ENCODE results near the gene PRR16. TPM values are rescaled to one million over a fixed set of nuclear protein-coding genes. Genes with fewer than 3 reads are reported as not detected.

The PRR16 gene
- total and polyA plus RNA-seq, 5 donors = 6.9 to 13.3 (median 7.5) TPM

- Histone ChIP-seq H3K4me1 (ENCODE audit: control insufficient read depth, insufficient read depth, low read length) (no peaks in the 10 kb centered on the region), H3K27me3 (ENCODE audit: control insufficient read depth, insufficient read depth) (no peaks in the 10 kb centered on the region), H3K27ac (ENCODE audit: low read length) (no peak overlapping the region), H3K9me3 (ENCODE audit: control insufficient read depth, low read length) (no peaks in the 10 kb centered on the region), H3K4me3 (ENCODE audit: low read length) (no peak overlapping the region)
- intact Hi-C loops (cut with DNase I) = no loop called here
- DNase-seq (peak in 2 of 3 donors; percentile 14 to 40), ATAC-seq (no peak)
- WGBS = 45% methylated on average over 5 of the region's 5 CpGs
These were observed 191.8 kb downstream of the PRR16 start for GRCh38 chr5:120655828-120656435.

GRCh38 chr5:120657104-120657503 is 193.0 kb downstream of the PRR16 start:
- Histone ChIP-seq H3K27me3 (ENCODE audit: control insufficient read depth, insufficient read depth) (no peaks in the 10 kb centered on the region), H3K4me3 (ENCODE audit: low read length) (no peak overlapping the region), H3K4me1 (ENCODE audit: control insufficient read depth, insufficient read depth, low read length) (no peaks in the 10 kb centered on the region), H3K9me3 (ENCODE audit: control insufficient read depth, low read length) (no peaks in the 10 kb centered on the region), H3K27ac (ENCODE audit: low read length) (no peak overlapping the region)
- no peak for DNase-seq
- ATAC-seq = no peak
- 22% methylated on average over 1 of the region's 1 CpG for WGBS
- intact Hi-C loops (cut with DNase I) = no loop called here

DNA sequence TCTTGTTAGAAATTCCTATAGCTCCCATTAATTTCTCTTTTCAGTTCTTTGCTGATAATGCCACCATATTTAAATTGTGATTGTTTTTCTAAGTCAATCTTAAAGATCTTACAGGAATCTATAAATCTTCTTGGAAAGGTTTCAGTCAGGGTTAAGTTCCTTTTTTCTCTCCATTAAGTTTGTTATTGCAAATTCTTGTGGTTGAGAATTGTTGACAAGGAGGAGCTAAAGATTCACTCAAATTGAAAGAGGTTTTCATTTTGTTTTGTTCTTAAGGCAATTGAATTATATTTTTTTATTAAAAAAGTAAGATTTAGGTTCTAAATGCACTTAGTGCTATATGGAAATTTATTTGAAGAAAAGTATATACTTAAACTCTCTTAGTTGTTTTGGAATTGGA is 213.4 kb downstream of the PRR16 start:
- H3K27me3 ChIP-seq (ENCODE audit: control insufficient read depth, insufficient read depth) = no peaks in the 10 kb centered on the region
- intact Hi-C loops (cut with DNase I) = no loop called here
- no peak overlapping the region for H3K4me3 ChIP-seq (ENCODE audit: low read length)
- DNase-seq = no peak
- no peak for ATAC-seq
- H3K27ac ChIP-seq (ENCODE audit: low read length) = no peak overlapping the region
- H3K4me1 ChIP-seq (ENCODE audit: control insufficient read depth, insufficient read depth, low read length) = no peaks in the 10 kb centered on the region
- no peaks in the 10 kb centered on the region for H3K9me3 ChIP-seq (ENCODE audit: control insufficient read depth, low read length)

DNA sequence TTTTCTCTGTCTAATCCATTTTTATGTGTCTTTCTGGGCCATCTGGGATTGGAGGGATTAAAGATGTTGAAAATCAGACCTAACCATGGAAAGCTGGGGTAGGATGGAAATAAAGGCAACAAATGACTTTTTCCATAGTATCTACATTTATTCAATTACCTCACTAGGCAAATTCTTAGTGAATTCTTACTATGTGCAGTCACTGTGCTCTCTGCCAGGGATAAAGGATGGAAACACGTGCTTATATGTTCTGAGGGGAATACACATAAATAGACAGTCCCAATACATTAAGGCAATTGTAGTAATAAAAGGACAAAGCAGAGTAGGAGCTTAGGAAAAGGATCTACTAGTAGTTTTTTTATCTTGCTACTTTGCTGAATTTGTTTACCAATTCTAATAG is 214.2 kb downstream of the PRR16 start:
- no peak for ATAC-seq
- Histone ChIP-seq H3K4me3 (ENCODE audit: low read length) (no peak overlapping the region), H3K27me3 (ENCODE audit: control insufficient read depth, insufficient read depth) (no peaks in the 10 kb centered on the region), H3K4me1 (ENCODE audit: control insufficient read depth, insufficient read depth, low read length) (no peaks in the 10 kb centered on the region), H3K27ac (ENCODE audit: low read length) (no peak overlapping the region), H3K9me3 (ENCODE audit: control insufficient read depth, low read length) (no peaks in the 10 kb centered on the region)
- intact Hi-C loops (cut with DNase I) = no loop called here
- DNase-seq = no peak
- WGBS = 37% methylated on average over 1 of the region's 1 CpG

GRCh38 chr5:120682851-120683250 is 218.8 kb downstream of the PRR16 start:
- Histone ChIP-seq H3K4me1 (ENCODE audit: control insufficient read depth, insufficient read depth, low read length) (no peaks in the 10 kb centered on the region), H3K9me3 (ENCODE audit: control insufficient read depth, low read length) (no peaks in the 10 kb centered on the region), H3K4me3 (ENCODE audit: low read length) (no peak overlapping the region), H3K27ac (ENCODE audit: low read length) (no peak overlapping the region), H3K27me3 (ENCODE audit: control insufficient read depth, insufficient read depth) (no peaks in the 10 kb centered on the region)
- 88% methylated on average over 2 of the region's 2 CpGs for WGBS
- intact Hi-C loops (cut with DNase I) = no loop called here
- ATAC-seq (no peak), DNase-seq (no peak)

DNA sequence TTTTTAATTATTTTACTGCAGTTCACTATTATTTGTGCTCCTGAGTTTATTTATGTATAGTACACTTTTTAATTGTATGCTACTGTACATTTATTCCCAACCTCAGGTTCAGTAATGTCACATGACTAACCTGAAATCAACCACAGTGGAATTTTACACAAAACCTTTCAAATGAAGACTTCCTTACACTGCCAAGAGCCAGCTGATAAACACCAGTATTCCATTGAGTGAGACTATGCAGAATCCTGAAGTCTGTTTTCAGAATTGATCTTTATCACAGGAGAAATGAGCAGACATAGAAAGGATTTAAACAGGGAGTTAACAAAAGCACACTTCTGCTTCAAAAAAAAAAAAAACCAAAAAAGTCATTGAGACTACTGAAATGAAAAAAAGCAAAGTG is 219.5 kb downstream of the PRR16 start:
- intact Hi-C loops (cut with DNase I) = no loop called here

DNA sequence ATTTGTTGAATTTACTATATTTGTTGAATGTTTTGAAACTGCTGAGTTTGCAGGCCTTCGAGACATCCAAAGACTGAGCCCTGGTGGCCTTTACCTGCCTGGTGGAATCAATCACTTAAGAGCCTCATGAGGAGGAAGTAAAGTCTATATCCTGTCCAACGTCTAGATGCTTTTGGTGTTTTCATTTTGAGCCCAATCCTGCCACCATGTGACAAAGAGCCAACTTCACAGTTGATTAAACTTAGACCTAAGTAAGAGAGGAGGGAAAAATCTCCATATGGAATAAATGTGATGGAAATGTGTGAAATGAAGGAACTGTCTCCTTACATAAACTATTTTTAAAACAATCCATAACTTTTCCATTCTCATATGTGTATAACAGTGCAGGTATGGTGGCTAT is 220.1 kb downstream of the PRR16 start:
- Histone ChIP-seq H3K27ac (ENCODE audit: low read length) (no peak overlapping the region), H3K4me3 (ENCODE audit: low read length) (no peak overlapping the region), H3K27me3 (ENCODE audit: control insufficient read depth, insufficient read depth) (no peaks in the 10 kb centered on the region), H3K9me3 (ENCODE audit: control insufficient read depth, low read length) (no peaks in the 10 kb centered on the region), H3K4me1 (ENCODE audit: control insufficient read depth, insufficient read depth, low read length) (no peaks in the 10 kb centered on the region)
- DNase-seq (no peak), ATAC-seq (no peak)
- 52% methylated on average over 2 of the region's 2 CpGs for WGBS
- intact Hi-C loops (cut with DNase I) = no loop called here

More for the DNA sequence above, 219.5 kb downstream of the PRR16 start:
- Histone ChIP-seq H3K9me3 (ENCODE audit: control insufficient read depth, low read length) (no peaks in the 10 kb centered on the region), H3K27me3 (ENCODE audit: control insufficient read depth, insufficient read depth) (no peaks in the 10 kb centered on the region), H3K4me1 (ENCODE audit: control insufficient read depth, insufficient read depth, low read length) (no peaks in the 10 kb centered on the region), H3K27ac (ENCODE audit: low read length) (no peak overlapping the region), H3K4me3 (ENCODE audit: low read length) (no peak overlapping the region)
- no peak for ATAC-seq
- no peak for DNase-seq

DNA sequence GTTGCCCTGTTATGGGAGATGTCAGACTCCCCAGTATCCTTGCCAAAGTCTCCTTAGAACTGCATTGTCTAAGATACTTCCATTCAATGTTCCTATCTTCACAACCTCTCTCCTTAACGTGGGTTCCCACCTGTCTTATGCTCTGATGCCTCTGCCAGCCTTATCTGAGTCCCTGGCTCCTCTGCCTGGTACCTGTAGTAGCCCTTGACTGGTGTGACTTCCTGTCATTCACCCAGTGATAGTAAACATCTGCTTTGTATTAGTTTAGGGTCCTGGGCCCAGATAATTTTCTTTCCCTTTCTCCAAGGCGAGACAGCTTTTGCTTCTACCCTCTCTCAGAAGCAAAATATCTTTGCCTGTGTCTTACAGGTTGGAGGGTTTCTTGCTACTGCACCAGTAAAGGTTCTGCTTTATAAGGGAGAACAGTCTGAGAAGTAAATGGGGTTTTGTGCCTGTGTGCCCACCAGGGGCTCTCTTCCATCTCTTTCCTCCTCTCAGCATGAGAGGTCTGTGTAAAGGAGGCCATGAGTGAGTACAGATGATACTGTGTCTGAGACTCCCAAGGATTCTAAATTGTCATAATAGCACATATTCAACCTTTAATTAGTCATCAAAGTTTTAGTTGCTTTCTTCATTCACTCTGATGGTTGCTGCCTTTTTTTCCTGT is 220.8 kb downstream of the PRR16 start:
- no peak overlapping the region for H3K4me3 ChIP-seq (ENCODE audit: low read length)
- H3K27ac ChIP-seq (ENCODE audit: low read length) = no peak overlapping the region
- intact Hi-C loops (cut with DNase I) = no loop called here
- no peaks in the 10 kb centered on the region for H3K4me1 ChIP-seq (ENCODE audit: control insufficient read depth, insufficient read depth, low read length)
- no peaks in the 10 kb centered on the region for H3K27me3 ChIP-seq (ENCODE audit: control insufficient read depth, insufficient read depth)
- H3K9me3 ChIP-seq (ENCODE audit: control insufficient read depth, low read length) = no peaks in the 10 kb centered on the region
- ATAC-seq = no peak
- no peak for DNase-seq
- WGBS = 61% methylated on average over 2 of the region's 2 CpGs

DNA sequence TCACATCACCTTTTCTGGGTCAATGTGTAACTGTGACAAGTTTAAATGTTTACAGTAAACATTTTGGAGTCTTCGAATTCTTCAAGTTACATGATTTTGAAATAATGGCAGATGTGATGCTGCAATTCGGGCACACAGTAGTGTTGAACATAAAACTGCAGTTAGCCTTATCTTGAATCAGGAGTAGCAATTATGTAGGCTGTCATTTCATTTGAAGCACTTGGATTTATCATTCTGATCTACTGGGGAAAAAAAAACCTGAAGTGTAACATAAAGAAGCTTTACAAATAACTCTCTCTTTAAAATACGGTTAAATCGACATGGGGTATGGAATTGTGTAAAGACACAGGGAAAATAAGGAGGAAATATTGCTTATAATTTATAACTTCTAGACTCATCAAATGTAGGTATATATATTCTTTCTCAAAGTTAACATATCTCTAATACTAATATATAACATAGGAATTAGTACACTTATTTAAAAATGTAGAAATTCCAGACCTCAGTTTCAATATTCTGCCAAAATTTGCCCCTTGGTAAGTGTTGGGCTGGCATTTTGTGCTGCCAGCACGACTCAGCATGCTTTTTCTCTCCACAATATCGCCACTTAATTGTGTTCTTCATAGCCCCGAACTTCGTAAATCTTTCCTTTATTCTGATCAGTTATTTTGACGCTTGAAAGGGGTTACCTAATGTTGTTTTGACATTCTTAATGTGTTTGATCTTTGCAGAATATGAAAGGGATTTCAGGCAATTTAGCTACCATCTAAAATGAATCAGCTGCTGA is 226.7 kb downstream of the PRR16 start:
- intact Hi-C loops (cut with DNase I) = no loop called here

GRCh38 chr5:120692325-120692724 is 228.2 kb downstream of the PRR16 start:
- 90% methylated on average over 2 of the region's 2 CpGs for WGBS
- DNase-seq (no peak), ATAC-seq (no peak)
- Histone ChIP-seq H3K4me3 (ENCODE audit: low read length) (no peak overlapping the region), H3K4me1 (ENCODE audit: control insufficient read depth, insufficient read depth, low read length) (no peaks in the 10 kb centered on the region), H3K9me3 (ENCODE audit: control insufficient read depth, low read length) (no peaks in the 10 kb centered on the region), H3K27ac (ENCODE audit: low read length) (no peak overlapping the region), H3K27me3 (ENCODE audit: control insufficient read depth, insufficient read depth) (no peaks in the 10 kb centered on the region)
- intact Hi-C loops (cut with DNase I) = no loop called here

More for the DNA sequence above, 226.7 kb downstream of the PRR16 start:
- DNase-seq (no peak), ATAC-seq (no peak)
- no peak overlapping the region for H3K4me3 ChIP-seq (ENCODE audit: low read length)
- no peak overlapping the region for H3K27ac ChIP-seq (ENCODE audit: low read length)
- no peaks in the 10 kb centered on the region for H3K4me1 ChIP-seq (ENCODE audit: control insufficient read depth, insufficient read depth, low read length)
- H3K27me3 ChIP-seq (ENCODE audit: control insufficient read depth, insufficient read depth) = no peaks in the 10 kb centered on the region
- no peaks in the 10 kb centered on the region for H3K9me3 ChIP-seq (ENCODE audit: control insufficient read depth, low read length)
- 74% methylated on average over 9 of the region's 9 CpGs for WGBS

DNA sequence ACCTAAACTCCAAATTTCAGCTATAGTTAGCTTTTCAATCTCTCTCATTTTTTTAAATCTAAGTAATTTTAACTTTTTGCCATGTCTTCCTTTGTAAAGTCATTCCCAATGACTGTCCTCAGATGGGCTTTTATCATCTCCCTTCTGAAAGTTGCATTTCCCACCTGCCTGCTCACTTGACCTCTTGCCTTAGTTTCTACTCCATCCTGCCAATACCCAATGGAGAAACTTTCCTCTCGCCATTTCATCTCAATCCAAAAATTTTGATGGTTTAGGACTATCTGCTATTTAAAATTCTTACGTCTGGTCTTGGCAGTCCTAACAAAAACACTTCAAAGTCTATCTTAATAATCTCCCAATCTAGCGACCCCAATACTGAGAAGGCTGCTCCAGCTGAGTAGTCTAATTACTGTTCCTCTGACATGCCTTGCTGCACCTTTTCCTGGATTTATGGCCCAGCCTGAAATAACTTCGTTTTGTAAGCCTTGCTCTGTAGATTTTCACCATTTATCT is 231.3 kb downstream of the PRR16 start:
- no peak for DNase-seq
- WGBS = 71% methylated on average over 4 of the region's 4 CpGs
- H3K27ac ChIP-seq (ENCODE audit: low read length) = no peak overlapping the region
- no peaks in the 10 kb centered on the region for H3K9me3 ChIP-seq (ENCODE audit: control insufficient read depth, low read length)
- H3K27me3 ChIP-seq (ENCODE audit: control insufficient read depth, insufficient read depth) = no peaks in the 10 kb centered on the region
- H3K4me3 ChIP-seq (ENCODE audit: low read length) = no peak overlapping the region
- H3K4me1 ChIP-seq (ENCODE audit: control insufficient read depth, insufficient read depth, low read length) = no peaks in the 10 kb centered on the region
- intact Hi-C loops (cut with DNase I) = no loop called here
- no peak for ATAC-seq
